Erythroblast (primary cell): ENCODE results near the gene RXYLT1.

ENCODE experiments used
- DNase-seq, 2 experiments: peaks; one replicate each; lab custom pipeline; 2025; lab: John Stamatoyannopoulos, UW
- GATA1 ChIP-seq: IDR thresholded peaks from 2 replicates; pipeline ENCODE4 v1.6.1; 2011; ENCODE audit warnings: low read depth, mild to moderate bottlenecking, control low read depth, low read length, moderate library complexity
- POLR2A ChIP-seq: IDR thresholded peaks from 2 replicates; pipeline ENCODE4 v1.6.1; 2011; ENCODE audit warnings: mild to moderate bottlenecking, low read length

The RXYLT1 gene

GRCh38 chr12:63843721-63844390 is 64.1 kb downstream of the RXYLT1 start:
- DNase-seq: peak; percentile 84 to 89
- no peak for TF ChIP-seq GATA1
- TF ChIP-seq POLR2A: no peak

- peak in 1 of 2 experiments; percentile 36 for DNase-seq
- TF ChIP-seq POLR2A (no peak), GATA1 (no peak)
Observed at GRCh38 chr12:63844391-63845341, 65.0 kb downstream of the RXYLT1 start, which contains the start of gene SRGAP1. SRGAP1 (plus strand) TSS chr12:63844700; CDS start chr12:63844817, 117 bp downstream.

GRCh38 chr12:63845726-63846125 is 66.0 kb downstream of the RXYLT1 start:
- no peak for TF ChIP-seq GATA1
- no peak for TF ChIP-seq POLR2A
- no peak for DNase-seq

- TF ChIP-seq GATA1 (no peak), POLR2A (no peak)
- no peak for DNase-seq
Observed at GRCh38 chr12:63846238-63846967, 66.7 kb downstream of the RXYLT1 start.

GRCh38 chr12:63848450-63848849 is 68.7 kb downstream of the RXYLT1 start:
- no peak for TF ChIP-seq POLR2A
- TF ChIP-seq GATA1: no peak
- DNase-seq: no peak

GRCh38 chr12:63849106-63849620 is 69.5 kb downstream of the RXYLT1 start:
- TF ChIP-seq POLR2A (no peak), GATA1 (no peak)
- no peak for DNase-seq

- DNase-seq: no peak
- TF ChIP-seq POLR2A: no peak
- no peak for TF ChIP-seq GATA1
Observed at GRCh38 chr12:63849641-63850040, 69.9 kb downstream of the RXYLT1 start.

- TF ChIP-seq GATA1 (no peak), POLR2A (no peak)
- no peak for DNase-seq
Observed at GRCh38 chr12:63853978-63854377, 74.3 kb downstream of the RXYLT1 start.

- TF ChIP-seq POLR2A (no peak), GATA1 (no peak)
- no peak for DNase-seq
Observed at GRCh38 chr12:63855299-63855698, 75.6 kb downstream of the RXYLT1 start.

GRCh38 chr12:63857771-63858670 is 78.3 kb downstream of the RXYLT1 start:
- no peak for DNase-seq

More at GRCh38 chr12:63857771-63858670, 78.3 kb downstream of the RXYLT1 start:
- no peak for TF ChIP-seq POLR2A
- TF ChIP-seq GATA1: no peak
